IPS-11a (cell line): ENCODE measurements around the gene TMEM129.
A peak's percentile ranks its signal among the peaks of the same experiment; 100 is the strongest.

Experiments
- H3K4me3 ChIP-seq: one replicate; pipeline ENCODE4 v1.5.1; 2013; ENCODE audit warnings: low read depth, low read length, control low read depth

Gene TMEM129

GRCh38 chr4:1721666-1722550 is 785 bp upstream of the TMEM129 start:
- peak overlapping the region; percentile 82 for H3K4me3 ChIP-seq

GRCh38 chr4:1720163-1720983 is 750 bp downstream of the TMEM129 start:
- H3K4me3 ChIP-seq, result peak overlapping the region; percentile 83

- H3K4me3 ChIP-seq, result no peak overlapping the region
Measured at GRCh38 chr4:1718095-1718850, 2.9 kb downstream of the TMEM129 start.

- no peak overlapping the region for H3K4me3 ChIP-seq
Measured at GRCh38 chr4:1717129-1718094, 3.7 kb downstream of the TMEM129 start.

- no peak overlapping the region for H3K4me3 ChIP-seq
Measured at GRCh38 chr4:1716065-1716945, 4.8 kb downstream of the TMEM129 start.

- no peak overlapping the region for H3K4me3 ChIP-seq
Measured at GRCh38 chr4:1715002-1715758, 5.9 kb downstream of the TMEM129 start.

- H3K4me3 ChIP-seq, result no peak overlapping the region
Measured at GRCh38 chr4:1714303-1715001, 6.7 kb downstream of the TMEM129 start.

- H3K4me3 ChIP-seq, result peak overlapping the region; percentile 78
Measured at GRCh38 chr4:1713003-1713851, 7.9 kb downstream of the TMEM129 start.

- peak within 1 kb of the TSS; percentile 78 for H3K4me3 ChIP-seq
Measured at GRCh38 chr4:1712216-1713002, 8.7 kb downstream of the TMEM129 start, which contains the start of gene SLBP. SLBP (minus strand) TSS chr4:1712319; CDS start chr4:1712188, 131 bp downstream.

GRCh38 chr4:1711571-1712215 is 9.4 kb downstream of the TMEM129 start:
- H3K4me3 ChIP-seq, result peak overlapping the region; percentile 78

- H3K4me3 ChIP-seq, result peak overlapping the region; percentile 78
Measured at GRCh38 chr4:1711055-1711570, 10.0 kb downstream of the TMEM129 start.

- no peak overlapping the region for H3K4me3 ChIP-seq
Measured at GRCh38 chr4:1708581-1708980, 12.5 kb downstream of the TMEM129 start.

GRCh38 chr4:1706358-1706757 is 14.8 kb downstream of the TMEM129 start:
- H3K4me3 ChIP-seq, result no peak overlapping the region

GRCh38 chr4:1705732-1706131 is 15.4 kb downstream of the TMEM129 start:
- H3K4me3 ChIP-seq, result no peak overlapping the region

- H3K4me3 ChIP-seq, result no peak overlapping the region
Measured at GRCh38 chr4:1703867-1704266, 17.3 kb downstream of the TMEM129 start.
